Erythroblast (primary cell): Measurements from ENCODE around the gene MRPL46.

Experiments used
- GATA1 ChIP-seq: IDR thresholded peaks from 2 replicates; pipeline ENCODE4 v1.6.1; 2011; ENCODE audit warnings: low read depth, mild to moderate bottlenecking, control low read depth, low read length, moderate library complexity
- POLR2A ChIP-seq: IDR thresholded peaks from 2 replicates; pipeline ENCODE4 v1.6.1; 2011; ENCODE audit warnings: mild to moderate bottlenecking, low read length

DNA sequence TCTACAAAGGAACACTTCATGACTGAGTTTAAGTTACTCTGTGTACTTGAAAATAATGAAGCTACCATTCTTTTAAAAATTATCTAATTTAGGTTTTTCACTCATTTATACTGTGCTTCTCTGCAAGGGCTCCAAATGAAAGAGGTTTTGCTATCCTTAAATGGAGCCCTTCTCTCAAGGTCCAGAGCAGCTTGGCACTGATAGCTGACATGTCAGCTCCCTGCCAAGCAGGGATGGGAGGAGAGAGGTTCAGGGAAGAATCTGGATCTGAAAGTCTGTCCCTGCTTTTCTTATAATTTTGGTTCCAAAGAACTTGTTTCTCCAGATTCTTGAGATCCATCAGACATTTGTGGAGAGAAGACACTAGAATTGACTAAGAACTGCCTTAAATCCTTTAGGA is 39.4 kb upstream of the MRPL46 start:
- TF ChIP-seq GATA1 = no peak
- TF ChIP-seq POLR2A = no peak
